GM19193 (cell line): Measurements from ENCODE around the gene NPAS3.

Experiments used
- POLR2A ChIP-seq: IDR thresholded peaks from 4 replicates; pipeline ENCODE4 v1.6.1; 2011; ENCODE audit not compliant: insufficient read depth, insufficient read length; ENCODE audit errors: extremely low read depth

The NPAS3 gene

GRCh38 chr14:33030386-33030785 lies 91.7 kb downstream of the NPAS3 start:
- TF ChIP-seq POLR2A, result no peak

DNA sequence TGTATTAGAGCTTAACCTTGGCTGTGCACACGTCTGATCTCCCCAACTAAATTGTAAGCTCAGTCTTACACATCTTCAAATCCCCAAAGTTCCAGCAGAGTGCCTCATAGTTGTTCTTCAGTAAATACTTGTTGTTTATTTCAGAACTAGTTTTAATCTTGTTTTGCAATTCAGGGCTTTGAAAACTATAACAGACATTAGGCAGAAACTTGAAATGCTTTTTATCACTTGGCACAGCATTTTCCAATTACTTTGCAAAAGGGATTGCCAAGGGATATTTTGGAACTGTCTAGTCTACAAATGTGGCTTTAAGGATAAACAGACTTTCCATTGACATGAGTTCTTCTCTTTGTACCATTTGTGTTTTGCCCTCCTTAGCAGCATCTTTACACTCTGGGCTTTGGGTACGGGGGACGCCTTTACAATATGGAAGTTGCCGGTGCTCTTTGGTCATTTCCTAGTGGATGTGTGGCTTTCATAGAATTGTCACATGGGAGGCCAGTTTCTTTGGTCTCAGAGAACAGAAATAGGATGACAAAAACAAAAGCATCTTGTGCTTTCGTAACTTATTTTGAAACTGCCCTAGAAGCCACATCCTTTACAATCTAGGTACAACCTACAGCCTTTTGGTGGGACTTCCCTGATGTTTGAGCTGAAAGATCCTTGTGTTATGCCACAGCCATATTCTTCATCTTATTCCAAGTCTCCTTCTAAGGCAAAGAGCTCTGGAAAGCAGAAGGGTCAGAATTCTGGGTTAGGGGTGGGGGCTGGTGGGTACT lies 96.9 kb downstream of the NPAS3 start:
- TF ChIP-seq POLR2A, result no peak

GRCh38 chr14:33039311-33039710 lies 100.6 kb downstream of the NPAS3 start:
- no peak for TF ChIP-seq POLR2A

- no peak for TF ChIP-seq POLR2A
Observed at GRCh38 chr14:33040372-33041140, 101.9 kb downstream of the NPAS3 start.

- TF ChIP-seq POLR2A, result no peak
Observed at GRCh38 chr14:33042591-33042990, 103.9 kb downstream of the NPAS3 start.

GRCh38 chr14:33045760-33046159 lies 107.1 kb downstream of the NPAS3 start:
- no peak for TF ChIP-seq POLR2A

GRCh38 chr14:33052943-33053342 lies 114.3 kb downstream of the NPAS3 start:
- no peak for TF ChIP-seq POLR2A

GRCh38 chr14:33056213-33056612 lies 117.5 kb downstream of the NPAS3 start:
- TF ChIP-seq POLR2A, result no peak

- no peak for TF ChIP-seq POLR2A
Observed at GRCh38 chr14:33057585-33057984, 118.9 kb downstream of the NPAS3 start.

DNA sequence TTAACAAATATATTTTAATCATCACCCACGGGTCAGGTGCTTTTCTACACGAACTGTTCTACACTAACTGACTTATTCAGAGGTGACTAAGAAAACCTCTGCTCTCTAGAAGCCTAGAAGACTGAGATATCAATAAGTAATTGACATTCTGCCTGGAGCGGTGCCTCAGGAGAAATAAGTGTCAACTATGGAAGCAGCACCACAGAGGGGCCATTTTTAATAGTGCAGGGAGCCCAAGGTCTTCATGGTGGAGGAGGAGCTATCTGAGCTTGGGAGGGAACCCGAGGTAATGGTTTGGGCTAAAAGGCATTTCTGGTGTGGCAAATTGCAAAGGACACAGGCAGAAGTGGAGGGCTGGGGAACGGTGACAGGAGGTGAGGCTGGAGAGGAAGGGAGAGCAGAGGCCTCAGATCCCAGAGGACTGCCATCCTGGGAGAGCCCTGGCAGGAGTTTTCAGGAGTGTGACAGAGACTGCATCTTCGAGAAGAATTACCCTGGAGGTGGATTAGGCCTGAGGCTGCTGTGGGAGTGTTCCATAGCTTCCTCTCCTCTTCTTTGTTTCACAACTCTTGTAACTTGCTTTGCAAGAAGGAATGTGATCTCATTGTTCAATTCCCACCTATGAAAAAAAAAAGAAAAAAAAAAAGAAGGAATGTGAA lies 123.1 kb downstream of the NPAS3 start:
- TF ChIP-seq POLR2A, result no peak

DNA sequence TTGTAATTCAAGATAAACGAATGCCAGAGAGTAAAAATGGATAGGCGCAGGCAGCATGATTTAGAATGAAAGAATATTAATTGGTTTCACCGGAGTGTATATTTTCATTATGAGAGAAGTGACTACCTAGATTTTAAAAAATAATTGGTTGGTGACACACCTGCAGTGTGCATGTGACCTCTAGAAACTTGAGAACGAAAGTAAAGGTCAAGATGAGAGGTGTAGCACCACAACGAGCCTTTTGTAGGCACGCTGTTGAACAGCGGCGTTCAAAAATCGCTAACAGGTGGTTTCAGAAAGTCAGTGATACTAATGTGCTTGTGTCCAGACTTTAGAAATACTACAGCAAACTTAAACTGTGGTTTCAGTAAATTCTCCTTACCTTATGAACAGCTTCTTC lies 123.8 kb downstream of the NPAS3 start:
- TF ChIP-seq POLR2A, result no peak

DNA sequence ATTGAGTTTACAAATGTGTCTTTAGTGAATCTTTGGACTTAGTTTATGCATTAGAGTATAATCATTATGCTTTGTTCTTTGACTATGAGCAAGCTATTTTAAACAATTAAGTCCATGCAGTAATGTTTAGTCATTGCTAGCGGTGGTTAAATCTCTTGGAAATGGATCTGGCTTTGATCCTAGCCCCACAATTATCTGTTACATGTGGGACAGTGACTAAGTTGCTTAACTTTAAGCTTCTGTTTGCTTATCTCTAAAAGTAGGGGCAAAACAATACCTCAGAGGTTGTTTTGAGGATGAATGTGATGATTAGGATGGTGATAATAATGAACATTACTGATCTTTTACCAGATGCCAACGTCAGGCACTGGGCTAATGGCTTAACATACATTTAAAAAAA lies 124.2 kb downstream of the NPAS3 start:
- TF ChIP-seq POLR2A, result no peak

- no peak for TF ChIP-seq POLR2A
Observed at GRCh38 chr14:33063521-33063920, 124.8 kb downstream of the NPAS3 start.

- TF ChIP-seq POLR2A, result no peak
Observed at GRCh38 chr14:33065634-33066033, 127.0 kb downstream of the NPAS3 start.

GRCh38 chr14:33068040-33068439 lies 129.4 kb downstream of the NPAS3 start:
- TF ChIP-seq POLR2A, result no peak

DNA sequence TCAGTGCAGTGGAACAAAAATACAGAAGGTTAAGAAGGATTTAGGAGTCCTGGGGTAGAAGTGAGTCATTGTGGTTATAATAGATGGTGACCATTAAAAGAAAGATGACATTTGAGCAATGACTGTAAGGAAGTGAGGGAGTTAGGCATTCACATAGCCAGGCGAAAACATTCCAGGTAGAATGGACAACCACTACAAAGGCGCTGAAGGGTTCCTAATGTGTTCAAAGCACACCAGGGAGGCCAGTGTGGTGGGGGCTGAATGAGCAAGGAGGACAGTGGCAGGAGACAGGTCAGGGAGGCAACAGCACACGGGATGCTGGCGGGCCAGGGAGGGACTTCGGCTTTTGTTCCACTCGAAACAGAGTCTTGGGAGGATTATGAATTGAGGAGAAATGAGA lies 129.9 kb downstream of the NPAS3 start:
- no peak for TF ChIP-seq POLR2A

DNA sequence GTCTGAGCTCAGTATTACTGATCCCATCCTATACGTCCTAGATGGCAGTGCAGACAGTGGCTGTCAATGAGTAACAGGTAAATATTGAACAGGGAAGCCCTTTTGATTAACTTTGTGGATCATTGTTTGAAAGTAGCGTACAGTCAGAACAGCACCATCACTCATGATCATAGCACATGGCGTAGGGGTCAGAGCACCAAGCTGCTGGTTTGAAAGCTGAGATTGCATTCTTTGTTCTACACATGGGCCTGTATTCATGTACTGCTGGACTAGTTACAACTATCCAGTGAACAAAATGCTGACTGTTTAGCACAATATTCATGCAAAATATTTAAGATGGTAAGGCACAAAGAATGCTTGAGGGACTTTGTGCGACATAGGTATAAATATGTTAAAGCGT lies 131.8 kb downstream of the NPAS3 start:
- no peak for TF ChIP-seq POLR2A

DNA sequence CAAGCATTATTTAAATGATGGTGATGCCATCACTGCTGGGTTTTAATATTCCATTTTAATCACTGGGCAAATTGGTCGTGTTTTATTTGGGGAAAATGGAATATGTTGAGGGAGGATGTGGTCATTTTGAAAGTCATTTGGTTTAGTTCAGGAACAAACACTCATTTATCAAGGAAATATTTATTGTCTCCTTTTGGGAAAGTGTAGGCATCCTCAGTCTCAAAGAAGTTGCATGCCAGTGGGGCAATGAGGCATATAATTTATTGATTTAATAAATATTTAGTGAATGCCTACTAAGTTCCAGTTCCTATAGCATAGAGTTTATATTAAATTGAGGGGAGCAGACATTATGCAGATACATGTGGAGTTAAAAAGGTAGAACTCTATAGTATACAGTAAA lies 134.3 kb downstream of the NPAS3 start:
- no peak for TF ChIP-seq POLR2A
